Erythroblast (primary cell): ENCODE data around the gene MYB.

Experiments
- GATA1 ChIP-seq: IDR thresholded peaks from 2 replicates; pipeline ENCODE4 v1.6.1; 2011; ENCODE audit warnings: low read depth, mild to moderate bottlenecking, control low read depth, low read length, moderate library complexity
- POLR2A ChIP-seq: IDR thresholded peaks from 2 replicates; pipeline ENCODE4 v1.6.1; 2011; ENCODE audit warnings: mild to moderate bottlenecking, low read length

- TF ChIP-seq POLR2A, result no peak
- TF ChIP-seq GATA1, result no peak
These were observed 50.3 kb downstream of the MYB start for GRCh38 chr6:135231469-135231844.
